Transverse colon (tissue), 4 donors: ENCODE data around the gene PRF1. TPM values are rescaled to one million over a fixed set of nuclear protein-coding genes. Genes with fewer than 3 reads are reported as not detected.
A peak's percentile ranks its signal among the peaks of the same experiment; 100 is the strongest.

Experiments used
- DNase-seq: peaks from one replicate; pipeline ENCODE4 v3.0.0-alpha.2; 2019
- H3K27ac ChIP-seq, 4 donors: fragments of 200-600 bp; sonication (generic); 2 replicates each; pipeline ENCODE4 v1.5.1; 2016 to 2018; ENCODE audit warnings: inconsistent platforms in 4 of 4
- H3K27me3 ChIP-seq: fragments of 200-600 bp; sonication (generic); 2 replicates; pipeline ENCODE4 v1.5.1; 2017; ENCODE audit warnings: inconsistent platforms
- H3K36me3 ChIP-seq, 4 donors: fragments of 200-600 bp; sonication (generic); 2 replicates each; pipeline ENCODE4 v1.5.1; 2017 to 2019; ENCODE audit warnings: inconsistent platforms in 4 of 4
- H3K4me1 ChIP-seq, 4 donors: fragments of 200-600 bp; sonication (generic); 2 replicates each; pipeline ENCODE4 v1.5.1; 2017 to 2020; ENCODE audit warnings: inconsistent platforms in 4 of 4
- H3K4me3 ChIP-seq, 4 donors: fragments of 200-600 bp; sonication (generic); 1 replicate in 1 of 4; 2 replicates in 3 of 4; pipeline versions ENCODE4 v1.5.1 to v1.6.1; 2017 to 2019; ENCODE audit warnings: inconsistent platforms in 4 of 4
- H3K9me3 ChIP-seq, 2 donors: fragments of 200-600 bp; sonication (generic); 2 replicates each; pipeline ENCODE4 v1.5.1; 2017 to 2019; ENCODE audit warnings: inconsistent platforms in 2 of 2
- CTCF ChIP-seq, 5 experiments: fragments of 200-600 bp in 3 of 5; fragments of 450-650 bp in 2 of 5; sonication (generic) in 3 of 5; IDR thresholded peaks; 1 replicate in 2 of 5; 2 replicates in 3 of 5; pipeline ENCODE4 v1.5.1; 2016 to 2017; ENCODE audit warnings: antibody characterized with exemption in 5 of 5, inconsistent platforms in 3 of 5, mild to moderate bottlenecking in 2 of 5, moderate library complexity in 1 of 5
- EP300 ChIP-seq: sonication (generic); formaldehyde crosslinking; IDR thresholded peaks from one replicate; pipeline ENCODE4 v1.6.1; 2017; ENCODE audit warnings: antibody characterized with exemption, low read depth
- POLR2A ChIP-seq: fragments of 450-650 bp; IDR thresholded peaks from one replicate; pipeline ENCODE4 v1.6.1; 2016; ENCODE audit warnings: antibody characterized with exemption, mild to moderate bottlenecking, moderate library complexity
- POLR2AphosphoS5 ChIP-seq, 3 donors: sonication (generic); formaldehyde crosslinking; IDR thresholded peaks; one replicate each; pipeline ENCODE4 v1.6.1; 2016; ENCODE audit warnings: antibody characterized with exemption in 3 of 3
- WGBS, 2 donors: methylation state at CpG; one replicate each; pipeline ENCODE4 v1.1.5; 2018; ENCODE audit warnings: low coverage in 1 of 2; 5-methylcytosine and 5-hydroxymethylcytosine counted together
- in situ Hi-C, 4 donors: fragments of 200-750 bp; cut with MboI; loops; one replicate each; pipeline versions ENCODE4 v1.15.0 to v1.15.1; 2017; ENCODE audit warnings: low sequenced_read_pairs in 3 of 4, low pct_ligation_motif_present in 1 of 4, low pct_unique_long_range_greater_than_20kb in 1 of 4
- intact Hi-C: fragments of 100-400 bp; cut with DNase I; formaldehyde crosslinking; loops from one replicate; pipeline ENCODE4 v1.15.1; 2023; ENCODE audit warnings: low total_unique reads
- total RNA-seq, 4 donors: library from RNA; depleted of rRNA; stranded (reverse); fragments of >200 nt; gene quantifications; one replicate each; pipeline ENCODE4 v1.1.0, GENCODE V29; 2016

PRF1 gene
- total RNA-seq, 4 donors from 2014 or later, result 0.80 to 12.7 (median 6.0) TPM

DNA sequence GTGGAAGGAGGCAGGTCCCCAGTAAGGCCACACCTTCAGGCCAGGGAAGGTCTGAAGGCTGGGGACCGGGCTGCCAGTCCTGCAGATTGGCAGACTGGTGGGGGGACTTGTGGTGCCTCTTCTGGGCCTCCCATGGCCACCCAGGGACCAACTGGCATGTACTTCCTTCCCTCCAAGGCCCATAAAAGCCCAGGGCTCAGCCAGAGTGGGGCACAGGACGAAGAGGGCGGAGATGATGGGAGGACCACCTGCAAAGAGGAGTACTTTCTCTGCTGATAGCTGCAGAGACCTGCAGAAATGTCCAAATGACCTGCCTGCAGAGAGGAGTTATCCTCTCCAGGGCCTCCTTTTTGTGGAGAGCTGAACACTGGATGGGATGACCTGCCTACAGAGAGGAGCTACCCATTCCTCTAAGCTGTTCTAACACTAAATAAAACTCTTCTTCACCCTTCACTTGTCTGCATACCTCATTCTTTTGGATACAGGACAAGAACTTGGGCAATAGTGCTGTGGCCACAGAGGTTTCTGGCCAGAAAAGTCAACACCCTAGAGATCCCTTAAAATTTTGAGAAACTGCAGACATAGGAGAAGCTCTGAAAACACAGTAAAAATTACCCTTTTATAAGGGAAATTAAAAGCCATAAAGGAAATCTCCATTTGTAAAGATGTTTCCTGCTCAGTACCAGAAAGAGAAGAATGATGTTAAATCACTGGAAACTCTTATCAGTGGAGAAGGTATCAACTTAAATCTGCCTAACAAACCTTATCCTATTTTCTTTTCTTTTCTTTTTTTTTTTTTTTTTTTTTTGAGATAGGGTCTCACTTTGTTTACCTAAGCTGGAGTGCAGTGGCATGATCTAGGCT, 20.7 kb upstream of the PRF1 start:
- H3K4me1 ChIP-seq, result peaks cover 0 to 2% (median 0%) of the 10 kb centered on the region in 4 donors
- in situ Hi-C loops, result no loop called here
- no peak for DNase-seq
- H3K9me3 ChIP-seq, result peaks cover 11% of the 10 kb centered on the region in 2 donors
- intact Hi-C loops, result no loop called here
- H3K27ac ChIP-seq, result peak overlapping the region in 1 of 4 donors; percentile 17
- H3K36me3 ChIP-seq, result no peaks in the 10 kb centered on the region
- 82% methylated on average over 3 of the region's 3 CpGs; no CpG with 5 or more reads in 1 of the 2 donors for WGBS, 2 donors
- TF ChIP-seq POLR2AphosphoS5 (IDR thresholded peaks at IDR 0.05) (peak in 1 of 3 donors; percentile 8), EP300 (no peak)
- H3K27me3 ChIP-seq, result peaks cover 7% of the 10 kb centered on the region
- no peak overlapping the region for H3K4me3 ChIP-seq

DNA sequence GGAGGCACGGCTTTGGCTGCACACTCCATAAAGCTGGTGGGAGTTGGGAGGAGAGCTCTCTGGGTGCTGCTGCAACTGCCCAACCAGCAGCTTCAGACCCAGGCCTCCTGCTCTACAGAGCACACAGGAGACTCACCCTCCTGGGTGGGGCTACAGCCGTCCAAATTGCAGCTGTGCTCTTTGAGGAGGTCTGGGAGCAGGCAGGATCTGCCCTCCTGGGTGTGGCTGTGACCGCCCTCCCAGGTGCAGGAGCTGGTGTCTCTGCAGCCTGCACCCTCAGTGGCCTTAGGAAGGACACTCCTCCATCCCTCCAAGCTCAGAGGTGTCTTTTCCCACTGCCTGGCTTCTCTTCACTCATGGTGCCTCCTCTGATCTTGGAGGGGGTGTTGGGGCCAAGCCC, 20.0 kb upstream of the PRF1 start:
- Histone ChIP-seq H3K4me3 (no peak overlapping the region), H3K27ac (no peak overlapping the region), H3K4me1 (peaks cover 0 to 2% (median 0%) of the 10 kb centered on the region in 4 donors), H3K36me3 (no peaks in the 10 kb centered on the region), H3K9me3 (peaks cover 9 to 11% of the 10 kb centered on the region in 2 donors), H3K27me3 (peaks cover 14% of the 10 kb centered on the region)
- in situ Hi-C loops (no loop called here), intact Hi-C loops (no loop called here)
- no peak for DNase-seq
- WGBS, 2 donors, result 77% methylated on average over 3 of the region's 3 CpGs; no CpG with 5 or more reads in 1 of the 2 donors
- TF ChIP-seq POLR2AphosphoS5 (IDR thresholded peaks at IDR 0.05), result no peak
- no peak for TF ChIP-seq EP300
- no peak for TF ChIP-seq POLR2A
- no peak for TF ChIP-seq CTCF (IDR thresholded peaks at IDR 0.05)

DNA sequence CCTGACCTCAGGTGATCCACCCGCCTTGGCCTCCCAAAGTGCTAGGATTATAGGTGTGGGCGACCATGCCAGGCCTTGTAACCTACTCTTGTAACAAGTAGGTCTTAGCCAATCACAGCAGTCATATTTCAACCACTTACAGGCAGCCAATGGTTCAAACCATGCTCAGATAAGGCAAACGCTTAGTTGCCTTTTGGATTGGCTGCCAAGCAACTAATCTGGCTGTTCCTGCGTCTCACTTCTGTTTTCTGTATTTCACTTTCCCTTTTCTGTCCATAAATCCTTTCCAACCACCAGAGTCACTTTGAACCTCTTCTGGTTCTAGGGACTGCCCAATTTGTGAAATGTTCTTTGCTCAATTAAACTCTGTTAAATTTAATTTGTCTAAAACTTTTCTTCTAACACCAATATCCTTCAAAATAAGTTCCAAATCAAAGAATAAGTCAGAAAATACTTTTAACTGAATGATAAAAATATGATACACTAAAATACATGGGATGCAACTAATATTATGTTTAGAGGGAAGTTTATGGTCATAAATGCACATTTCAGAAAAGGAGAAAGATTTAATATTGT, 19.1 kb upstream of the PRF1 start:
- intact Hi-C loops, result no loop called here
- Histone ChIP-seq H3K27ac (no peak overlapping the region), H3K4me3 (no peak overlapping the region), H3K4me1 (peaks cover 0 to 2% (median 0%) of the 10 kb centered on the region in 4 donors), H3K36me3 (no peaks in the 10 kb centered on the region), H3K27me3 (peaks cover 10% of the 10 kb centered on the region), H3K9me3 (peaks cover 9 to 11% of the 10 kb centered on the region in 2 donors)
- in situ Hi-C loops, result no loop called here
- WGBS, 2 donors, result 33 to 78% methylated on average over 1 to 4 of the region's 4 CpGs
- no peak for DNase-seq
- TF ChIP-seq POLR2AphosphoS5 (IDR thresholded peaks at IDR 0.05) (no peak), EP300 (no peak), POLR2A (no peak), CTCF (IDR thresholded peaks at IDR 0.05) (no peak)

GRCh38 chr10:70620020-70620289, 17.4 kb upstream of the PRF1 start:
- no peak for TF ChIP-seq CTCF (IDR thresholded peaks at IDR 0.05)
- no peak for TF ChIP-seq POLR2A
- TF ChIP-seq POLR2AphosphoS5 (IDR thresholded peaks at IDR 0.05), result no peak
- no peak for TF ChIP-seq EP300
- DNase-seq, result no peak
- Histone ChIP-seq H3K4me3 (no peak overlapping the region), H3K4me1 (peaks cover 0 to 2% (median 0%) of the 10 kb centered on the region in 4 donors), H3K36me3 (no peaks in the 10 kb centered on the region), H3K27me3 (peaks cover 10% of the 10 kb centered on the region), H3K27ac (no peak overlapping the region), H3K9me3 (peaks cover 9 to 11% of the 10 kb centered on the region in 2 donors)
- in situ Hi-C loops, result no loop called here
- intact Hi-C loops, result no loop called here
